GM12878 (cell line): Measurements from ENCODE around the gene NAT9. TPM values are rescaled to one million over a fixed set of nuclear protein-coding genes. Genes with fewer than 3 reads are reported as not detected.

Experiments used
- ATAC-seq: fragments of 200-7000 bp; cut with Tn5 transposase; 3 replicates; pipeline ENCODE4 v1.9.1; 2020; ENCODE audit warnings: mild to moderate bottlenecking, moderate library complexity
- BruUV-seq: library from RNA; stranded (reverse); fragments of 400-500 nt; replicated peaks from 2 replicates; lab custom pipeline; 2021; lab: Mats Ljungman, UMichigan
- CTCF ChIA-PET: fragments of 300-600 bp; sonication (Branson Sonifier 250); formaldehyde crosslinking; extraction: SDS; loops from one replicate; lab custom pipeline; 2021; ENCODE audit warnings: inconsistent platforms; lab: Yijun Ruan, JAX
- POLR2A ChIA-PET: fragments of 350-600 bp; formaldehyde crosslinking; extraction: SDS; loops from one replicate; lab custom pipeline; 2021; ENCODE audit warnings: inconsistent platforms; lab: Charles Lee
- RAD21 ChIA-PET: fragments of 300-600 bp; sonication (Branson Sonifier 250); formaldehyde crosslinking; loops from one replicate; lab custom pipeline; 2023; ENCODE audit warnings: antibody characterized with exemption; ENCODE audit not compliant: unreplicated experiment; lab: Charles Lee
- SMC1A ChIA-PET: fragments of 300-600 bp; sonication (Branson Sonifier 250); formaldehyde crosslinking; loops from one replicate; lab custom pipeline; 2023; ENCODE audit not compliant: unreplicated experiment, uncharacterized antibody; lab: Charles Lee
- DNase-seq: peaks from one replicate; pipeline ENCODE4 v3.0.0-alpha.2; 2011; ENCODE audit warnings: low read depth, low spot score
- FAIRE-seq: peaks from 3 replicates; lab custom pipeline; 2011; peaks lifted over from hg19 to GRCh38; lab: Jason Lieb, UNC
- H2AFZ ChIP-seq: 2 replicates; pipeline ENCODE4 v1.6.0; 2011; ENCODE audit warnings: low read depth, low read length, control low read depth; ENCODE audit not compliant: control insufficient read depth
- H3K27ac ChIP-seq: 2 replicates; pipeline ENCODE4 v1.5.1; 2011; ENCODE audit warnings: control low read depth; ENCODE audit not compliant: control insufficient read depth, insufficient read depth
- H3K27me3 ChIP-seq, 2 experiments: replicated peaks in 1 of 2; 2 replicates each; pipeline versions ENCODE4 v1.6.0 to v1.6.1; 2011; ENCODE audit warnings: low read length in 1 of 2; ENCODE audit not compliant: control insufficient read depth in 2 of 2, insufficient read depth in 2 of 2
- H3K36me3 ChIP-seq, 2 experiments: 2 replicates each; pipeline ENCODE4 v1.5.1; 2011; ENCODE audit warnings: low read length in 1 of 2; ENCODE audit not compliant: control insufficient read depth in 2 of 2, insufficient read depth in 2 of 2
- H3K4me1 ChIP-seq: 2 replicates; pipeline ENCODE4 v1.6.1; 2011; ENCODE audit warnings: mild to moderate bottlenecking, low read length, moderate library complexity, mixed read lengths; ENCODE audit not compliant: control insufficient read depth, insufficient read depth
- H3K4me2 ChIP-seq: 2 replicates; pipeline ENCODE4 v1.6.0; 2011; ENCODE audit warnings: control low read depth; ENCODE audit not compliant: control insufficient read depth, insufficient read depth
- H3K4me3 ChIP-seq: fragments of 200-600 bp; sonication (generic); 2 replicates; pipeline ENCODE4 v1.5.1; 2016
- H3K79me2 ChIP-seq: 2 replicates; pipeline ENCODE4 v1.6.0; 2011; ENCODE audit warnings: low read length; ENCODE audit not compliant: control insufficient read depth, insufficient read depth
- H3K9ac ChIP-seq: 2 replicates; pipeline ENCODE4 v1.8.0; 2011; ENCODE audit warnings: low read length, control low read depth, mixed read lengths; ENCODE audit not compliant: control insufficient read depth, insufficient read depth
- H3K9me3 ChIP-seq: replicated peaks from 3 replicates; pipeline ENCODE4 v1.5.1; 2011; ENCODE audit warnings: mild to moderate bottlenecking, low read length; ENCODE audit not compliant: control insufficient read depth, insufficient read depth
- H4K20me1 ChIP-seq: 2 replicates; pipeline ENCODE4 v1.6.0; 2011; ENCODE audit not compliant: control insufficient read depth, insufficient read depth
- BCL3 ChIP-seq: IDR thresholded peaks from 2 replicates; pipeline ENCODE4 v1.6.1; 2011; ENCODE audit warnings: borderline replicate concordance, low read depth, mild to moderate bottlenecking, moderate library complexity, low read length; ENCODE audit not compliant: insufficient read depth, poor library complexity, severe bottlenecking
- DPF2 ChIP-seq: fragments of 450-650 bp; IDR thresholded peaks from 2 replicates; pipeline ENCODE4 v1.6.1; 2017; ENCODE audit warnings: mild to moderate bottlenecking
- KDM1A ChIP-seq: fragments of 200-600 bp; sonication (generic); IDR thresholded peaks from 2 replicates; pipeline ENCODE4 v1.6.1; 2016; ENCODE audit warnings: borderline replicate concordance
- MTA2 ChIP-seq: fragments of 450-650 bp; IDR thresholded peaks from 2 replicates; pipeline ENCODE4 v1.6.1; 2016; ENCODE audit warnings: low read depth, mild to moderate bottlenecking, moderate library complexity
- MTA3 ChIP-seq: IDR thresholded peaks from 2 replicates; pipeline ENCODE4 v1.6.1; 2012; ENCODE audit warnings: low read length, inconsistent platforms, borderline replicate concordance
- NKRF ChIP-seq: fragments of 450-650 bp; conservative IDR thresholded peaks from 2 replicates; pipeline ENCODE4 v1.6.1; 2017; ENCODE audit warnings: mild to moderate bottlenecking, moderate library complexity
- POLR2A ChIP-seq: IDR thresholded peaks from 2 replicates; pipeline ENCODE4 v1.6.1; 2011; ENCODE audit warnings: low read depth, mild to moderate bottlenecking, low read length
- RELB ChIP-seq: fragments of 450-650 bp; IDR thresholded peaks from 2 replicates; pipeline ENCODE4 v1.6.1; 2017; ENCODE audit warnings: low read depth, mild to moderate bottlenecking, moderate library complexity
- RUNX3 ChIP-seq: IDR thresholded peaks from 2 replicates; pipeline ENCODE4 v1.6.1; 2012; ENCODE audit warnings: low read length, inconsistent platforms
- ZNF384 ChIP-seq: IDR thresholded peaks from 2 replicates; pipeline ENCODE4 v1.6.1; 2012; ENCODE audit warnings: low read depth, mild to moderate bottlenecking, low read length, improper control_type of control experiment, borderline replicate concordance
- ZNF622 ChIP-seq: fragments of 450-650 bp; IDR thresholded peaks from 2 replicates; pipeline ENCODE4 v1.6.1; 2017; ENCODE audit warnings: mild to moderate bottlenecking, inconsistent platforms
- WGBS: methylation state at CpG from one replicate; pipeline ENCODE4 v1.1.6; 2016; ENCODE audit warnings: low lambda C conversion rate; ENCODE audit not compliant: insufficient replicate concordance, insufficient coverage; ENCODE audit errors: missing lambda C conversion rate; 5-methylcytosine and 5-hydroxymethylcytosine counted together
- in situ Hi-C: fragments of 300-500 bp; cut with MboI; formaldehyde crosslinking; loops from 9 replicates; pipeline ENCODE4 v1.14.3; 2018; ENCODE audit warnings: mixed read lengths
- intact Hi-C: fragments of 100-400 bp; cut with micrococcal nuclease; formaldehyde crosslinking; loops from one replicate; pipeline ENCODE4 v1.14.2; 2022; ENCODE audit not compliant: unreplicated experiment
- polyA plus RNA-seq, 11 experiments: library from polyadenylated mRNA; depleted of rRNA in 4 of 11; unstranded in 6 of 11; stranded (reverse) in 5 of 11; fragments of >200 nt; fragmentation: Nextera tagmentation in 4 of 11; fragmentation: Illumina TruSeq in 1 of 11; extraction: Ambion mirVana in 4 of 11; extraction: Trizol in 1 of 11; gene quantifications; 1 replicate in 1 of 11; 2 replicates in 10 of 11; pipeline versions ENCODE4 v1.2.1 to v1.2.3, GENCODE V29; 2011 to 2016; ENCODE audit warnings: inconsistent platforms in 2 of 11, missing spikeins in 2 of 11, low read depth in 1 of 11
- total RNA-seq, 4 experiments: library from RNA; depleted of rRNA in 3 of 4; stranded (reverse); fragments of >200 nt in 3 of 4; fragmentation: Illumina TruSeq in 1 of 4; extraction: Trizol in 1 of 4; gene quantifications; 2 replicates each; pipeline versions ENCODE4 v1.2.1 to v1.2.3, GENCODE V29; 2013 to 2021

NAT9 gene
- total and polyA plus RNA-seq, 10 of the 15 experiments (the other 5 are each of a cell fraction or from before 2014, with no cell fraction given), result 3.5 to 45.3 (median 27.3) TPM

GRCh38 chr17:74731347-74731605 is 44.9 kb downstream of the NAT9 start:
- Histone ChIP-seq H4K20me1 (no peaks in the 10 kb centered on the region), H3K4me3 (no peak overlapping the region), H3K27me3 (no peaks in the 10 kb centered on the region), H3K79me2 (no peaks in the 10 kb centered on the region), H3K4me1 (peaks cover 11% of the 10 kb centered on the region), H3K9me3 (no peaks in the 10 kb centered on the region; the same call in 2 of the 3 replicates), H3K4me2 (no peak overlapping the region), H3K9ac (no peak overlapping the region), H2AFZ (no peak overlapping the region), H3K27ac (no peak overlapping the region), H3K36me3 (no peaks in the 10 kb centered on the region)
- ChIA-PET POLR2A (no interaction called here), RAD21 (no interaction called here), CTCF (no interaction called here), SMC1A (no interaction called here)
- TF ChIP-seq ZNF622 (no peak), KDM1A (no peak), NKRF (no peak), ZNF384 (no peak), BCL3 (no peak), MTA3 (no peak), RUNX3 (no peak), MTA2 (no peak), POLR2A (no peak), RELB (no peak), DPF2 (no peak)
- DNase-seq (no peak), FAIRE-seq (no peak), ATAC-seq (no peak)
- intact Hi-C loops, result no loop called here
- in situ Hi-C loops, result no loop called here
- WGBS, result 34% methylated on average over 4 of the region's 4 CpGs
- no TSS peak for BruUV-seq
